ENCODE results near the gene KRT1.

KRT1 gene

DNA sequence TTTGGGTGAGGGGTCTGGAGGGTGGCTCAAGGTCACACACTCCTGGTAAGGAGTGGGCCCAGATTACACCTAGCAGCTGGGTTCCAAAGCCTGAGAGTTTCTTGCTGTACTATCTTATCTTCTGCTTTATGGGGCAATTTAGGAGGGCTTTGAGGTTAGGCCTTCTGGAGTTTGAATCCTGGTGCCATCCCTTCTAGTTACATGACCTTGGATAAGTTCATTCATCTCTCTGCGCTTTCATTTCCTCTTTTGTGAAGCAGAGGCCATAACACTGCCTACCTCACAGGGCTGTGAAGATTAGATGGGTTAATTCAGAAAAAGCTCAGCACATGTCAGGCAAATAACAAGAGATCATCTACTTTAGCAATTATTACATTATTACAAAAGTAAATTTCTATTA lies 30.5 kb upstream of the KRT1 start:
- ChIA-PET CTCF (no interaction called here), POLR2A (no interaction called here)
- TF ChIP-seq, protein P1, sequence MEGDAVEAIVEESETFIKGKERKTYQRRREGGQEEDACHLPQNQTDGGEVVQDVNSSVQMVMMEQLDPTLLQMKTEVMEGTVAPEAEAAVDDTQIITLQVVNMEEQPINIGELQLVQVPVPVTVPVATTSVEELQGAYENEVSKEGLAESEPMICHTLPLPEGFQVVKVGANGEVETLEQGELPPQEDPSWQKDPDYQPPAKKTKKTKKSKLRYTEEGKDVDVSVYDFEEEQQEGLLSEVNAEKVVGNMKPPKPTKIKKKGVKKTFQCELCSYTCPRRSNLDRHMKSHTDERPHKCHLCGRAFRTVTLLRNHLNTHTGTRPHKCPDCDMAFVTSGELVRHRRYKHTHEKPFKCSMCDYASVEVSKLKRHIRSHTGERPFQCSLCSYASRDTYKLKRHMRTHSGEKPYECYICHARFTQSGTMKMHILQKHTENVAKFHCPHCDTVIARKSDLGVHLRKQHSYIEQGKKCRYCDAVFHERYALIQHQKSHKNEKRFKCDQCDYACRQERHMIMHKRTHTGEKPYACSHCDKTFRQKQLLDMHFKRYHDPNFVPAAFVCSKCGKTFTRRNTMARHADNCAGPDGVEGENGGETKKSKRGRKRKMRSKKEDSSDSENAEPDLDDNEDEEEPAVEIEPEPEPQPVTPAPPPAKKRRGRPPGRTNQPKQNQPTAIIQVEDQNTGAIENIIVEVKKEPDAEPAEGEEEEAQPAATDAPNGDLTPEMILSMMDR (IDR thresholded peaks at IDR 0.05; ENCODE audit: control extremely low read depth, extremely low read depth, low read depth, missing control alignments): no peak
- DNase-seq (ENCODE audit: extremely low spot score): no peak

DNA sequence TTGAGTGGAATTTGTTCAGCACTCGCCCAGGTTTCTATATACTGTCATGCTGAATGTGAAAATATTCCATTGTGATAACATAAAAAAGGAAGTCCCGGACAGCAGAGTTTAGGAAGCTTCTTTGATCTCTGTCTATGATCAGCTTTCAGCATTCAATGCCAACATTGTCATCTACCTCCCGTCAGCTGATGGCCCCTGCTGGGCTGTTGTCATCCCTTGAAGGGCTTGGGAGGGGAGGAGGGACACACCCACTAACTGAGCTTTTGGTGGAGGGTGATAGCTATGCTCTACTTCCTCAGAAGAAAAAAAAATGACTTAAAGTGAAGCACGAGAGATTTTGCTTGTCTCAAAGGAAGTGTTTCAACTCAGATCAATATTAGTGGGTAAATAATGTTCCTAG lies 27.8 kb upstream of the KRT1 start:
- no peak for DNase-seq (ENCODE audit: extremely low spot score)
- CTCF ChIA-PET: no interaction called here
- TF ChIP-seq, protein P1 (IDR thresholded peaks at IDR 0.05; ENCODE audit: control extremely low read depth, extremely low read depth, low read depth, missing control alignments): no peak
- POLR2A ChIA-PET: no interaction called here

DNA sequence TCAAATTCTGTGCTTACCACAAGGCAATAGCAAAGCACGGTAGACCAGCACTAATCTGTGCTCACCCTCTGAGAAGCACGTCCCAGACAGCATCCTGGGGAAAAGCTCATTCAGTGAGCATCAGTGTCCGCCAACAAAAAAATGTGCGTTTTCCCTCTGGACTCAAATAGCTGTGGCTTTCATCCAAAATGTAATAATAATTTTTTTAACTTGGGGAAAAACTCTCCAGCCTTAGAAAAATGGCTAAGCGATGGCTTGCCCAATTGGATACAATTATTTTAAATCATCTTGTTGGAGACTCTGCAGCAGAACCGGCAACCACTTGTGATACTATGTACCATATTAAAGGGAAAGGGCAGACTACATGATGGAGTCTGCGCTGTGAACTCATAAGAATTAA lies 24.3 kb upstream of the KRT1 start:
- TF ChIP-seq, protein P1 (IDR thresholded peaks at IDR 0.05; ENCODE audit: control extremely low read depth, extremely low read depth, low read depth, missing control alignments): no peak
- CTCF ChIA-PET: no interaction called here
- no peak for DNase-seq (ENCODE audit: extremely low spot score)
- POLR2A ChIA-PET: no interaction called here

DNA sequence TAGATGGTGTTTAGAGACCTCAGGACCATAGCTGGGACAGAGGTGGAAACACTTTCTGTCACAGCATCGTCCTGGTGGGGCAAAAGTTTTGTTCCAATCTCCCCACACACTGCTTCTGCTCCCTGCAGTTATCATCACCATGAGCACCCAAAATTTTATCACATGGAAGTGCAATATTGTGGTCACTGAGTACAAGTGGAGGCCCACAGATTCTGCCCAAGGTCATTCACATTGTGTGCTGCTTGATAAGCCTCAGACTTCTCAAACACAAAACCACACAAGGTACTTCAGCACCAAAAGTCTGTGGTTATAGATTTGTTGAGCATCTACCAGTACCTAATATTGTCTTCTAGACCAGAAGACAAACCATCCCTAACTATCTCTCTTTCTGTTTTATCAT lies 23.7 kb upstream of the KRT1 start:
- TF ChIP-seq, protein P1 (IDR thresholded peaks at IDR 0.05; ENCODE audit: control extremely low read depth, extremely low read depth, low read depth, missing control alignments): no peak
- CTCF ChIA-PET: no interaction called here
- DNase-seq (ENCODE audit: extremely low spot score): no peak
- POLR2A ChIA-PET: no interaction called here

DNA sequence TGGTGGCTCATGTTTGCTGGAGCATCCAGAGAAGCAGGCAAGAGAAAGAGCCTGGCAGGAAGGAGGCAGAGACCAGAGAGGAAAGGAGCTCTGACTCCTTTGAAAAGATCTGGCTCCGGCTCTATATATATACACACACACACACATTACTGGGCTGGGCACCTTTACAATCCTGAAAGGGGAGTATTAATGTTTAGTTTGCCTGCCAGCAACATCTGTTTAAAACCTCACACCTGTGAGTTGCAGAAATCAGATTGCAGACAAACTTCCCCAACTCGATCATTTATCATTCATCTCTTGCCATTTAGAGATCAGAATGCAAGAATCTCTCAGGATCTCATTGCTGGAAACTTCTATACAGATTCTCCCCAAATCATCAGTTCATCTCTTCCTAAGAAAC lies 23.2 kb upstream of the KRT1 start, which contains the start of gene KRT77:
KRT77 (minus strand) TSS at position 101 of the 400 bp plus-strand sequence; CDS start at position 11, 90 bp downstream.
- CTCF ChIA-PET: no interaction called here
- DNase-seq (ENCODE audit: extremely low spot score): no peak
- POLR2A ChIA-PET: no interaction called here
- TF ChIP-seq, protein P1 (IDR thresholded peaks at IDR 0.05; ENCODE audit: control extremely low read depth, extremely low read depth, low read depth, missing control alignments): no peak

DNA sequence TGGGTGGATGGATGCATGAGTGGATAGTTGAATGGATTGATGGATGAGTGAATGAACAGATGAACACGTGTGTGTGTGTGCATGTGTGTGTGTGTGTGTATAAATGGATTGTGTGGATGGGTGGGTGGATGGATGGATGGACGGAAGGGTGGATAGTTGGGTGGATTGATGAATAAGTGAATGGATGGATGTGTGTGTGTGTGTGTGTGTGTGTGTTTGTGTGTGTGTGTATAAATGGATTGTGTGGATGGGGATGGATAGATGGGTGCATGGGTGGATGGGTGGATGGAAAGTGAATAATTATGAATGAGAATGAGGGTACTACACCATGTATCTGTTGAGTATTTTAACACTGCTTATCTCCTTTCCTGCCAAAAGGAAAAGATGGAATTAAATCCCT lies 22.1 kb upstream of the KRT1 start:
- ChIA-PET POLR2A (no interaction called here), CTCF (no interaction called here)
- TF ChIP-seq, protein P1 (IDR thresholded peaks at IDR 0.05; ENCODE audit: control extremely low read depth, extremely low read depth, low read depth, missing control alignments): no peak
- DNase-seq (ENCODE audit: extremely low spot score): no peak

DNA sequence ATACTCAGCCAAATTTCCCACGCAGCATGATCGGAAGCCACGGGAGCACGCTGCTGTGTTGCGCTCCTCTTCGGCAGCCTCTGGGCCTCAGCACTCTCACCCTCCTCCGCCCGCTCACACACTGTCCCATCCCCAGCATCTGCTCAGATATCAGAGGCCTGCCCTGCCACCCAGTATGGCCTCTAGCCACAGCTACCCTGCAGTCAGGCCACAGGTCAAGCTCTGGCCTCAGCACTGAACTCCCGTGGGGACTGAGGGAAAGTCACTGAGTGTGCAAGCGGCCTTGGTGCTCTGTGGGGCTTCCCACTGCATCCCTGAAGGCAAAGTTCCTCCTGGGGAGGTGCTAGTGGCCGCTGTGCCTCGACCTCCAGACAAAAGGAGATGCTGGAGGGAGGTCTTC lies 21.1 kb upstream of the KRT1 start:
- no peak for DNase-seq (ENCODE audit: extremely low spot score)
- ChIA-PET POLR2A (no interaction called here), CTCF (no interaction called here)
- TF ChIP-seq, protein P1 (IDR thresholded peaks at IDR 0.05; ENCODE audit: control extremely low read depth, extremely low read depth, low read depth, missing control alignments): no peak
